Caki2 (cell line): ENCODE data around the gene PPP1CC. TPM values are rescaled to one million over a fixed set of nuclear protein-coding genes. Genes with fewer than 3 reads are reported as not detected.
"Not testable (repeated sequence)": the region's sequence is repeated elsewhere in the genome, so short reads cannot be mapped to it uniquely, and the experiment has no call there.

Experiments
- DNase-seq: peaks from one replicate; pipeline ENCODE4 v3.0.0-alpha.2; 2015; ENCODE audit warnings: low read depth
- in situ Hi-C: cut with HindIII; loops from 2 replicates; pipeline ENCODE4 v1.10.0; 2016; ENCODE audit warnings: low sequenced_read_pairs, low pct_unique_long_range_greater_than_20kb, mixed read lengths
- total RNA-seq: library from RNA; depleted of rRNA; stranded (reverse); fragments of >200 nt; shearing (Covaris generic); gene quantifications from 2 replicates; pipeline ENCODE4 v1.2.3, GENCODE V29; 2014; ENCODE audit warnings: low replicate concordance

Gene PPP1CC
- total RNA-seq, 1 experiment from 2014 or later, result 44.9 TPM

DNA sequence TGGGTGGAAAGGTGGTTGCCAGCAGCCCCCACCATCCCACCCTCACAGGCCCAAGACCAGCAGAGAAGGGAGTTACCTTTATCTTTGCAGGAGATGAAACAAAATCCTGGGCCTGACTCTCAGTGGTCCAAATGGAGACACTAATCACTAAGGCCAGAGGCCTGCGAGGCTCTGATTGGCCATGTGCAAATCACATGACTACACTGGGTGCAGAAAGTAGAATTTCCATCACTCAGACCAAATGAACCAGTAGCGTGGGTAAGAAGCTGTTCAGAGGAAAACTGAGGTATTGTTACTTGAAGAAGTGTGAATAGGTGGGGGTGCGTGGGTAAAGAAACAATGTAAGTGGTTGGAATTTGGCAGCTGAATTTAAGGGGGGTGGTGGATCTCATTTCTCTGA lies 20.2 kb upstream of the PPP1CC start:
- no peak for DNase-seq
- in situ Hi-C loops, result no loop called here

DNA sequence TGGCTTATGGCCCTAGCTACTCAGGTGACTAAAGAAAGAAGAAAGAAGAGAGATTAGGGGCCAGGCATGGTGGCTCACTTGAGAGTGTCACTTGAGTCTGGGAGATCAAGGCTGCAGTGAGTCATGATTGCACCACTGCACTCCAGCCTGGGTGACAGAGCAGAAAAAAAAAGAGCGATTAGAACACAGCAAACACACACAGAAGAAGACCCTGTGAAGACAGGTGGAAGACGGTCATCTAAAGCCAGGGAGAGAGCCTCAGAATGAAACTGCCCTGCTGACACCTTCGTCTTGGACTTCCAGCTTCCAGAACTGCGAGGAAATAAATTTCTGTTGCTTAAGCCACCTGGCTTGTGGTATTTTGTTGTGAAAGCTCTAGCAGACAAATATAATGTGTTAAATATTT lies 17.5 kb upstream of the PPP1CC start:
- DNase-seq, result no peak
- in situ Hi-C loops, result no loop called here

DNA sequence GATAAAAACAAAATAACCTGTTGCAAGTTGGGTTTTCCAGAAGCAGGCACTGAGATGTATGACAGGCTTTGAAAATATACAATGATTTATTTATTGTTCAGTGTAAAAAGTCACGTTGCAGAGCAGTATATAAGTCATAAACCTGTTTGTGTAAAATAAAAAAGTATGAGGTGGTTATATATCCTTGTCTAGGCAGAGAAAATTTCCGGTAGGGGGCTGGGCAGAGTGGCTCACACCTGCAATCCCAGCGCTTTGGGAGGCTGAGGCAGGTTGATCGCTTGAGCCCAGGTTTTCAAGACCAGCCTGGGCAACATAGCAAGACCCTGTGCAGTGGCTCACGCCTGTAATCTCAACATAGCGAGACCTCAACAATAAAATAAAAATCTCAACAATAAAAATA lies 16.2 kb upstream of the PPP1CC start:
- in situ Hi-C loops, result no loop called here

DNA sequence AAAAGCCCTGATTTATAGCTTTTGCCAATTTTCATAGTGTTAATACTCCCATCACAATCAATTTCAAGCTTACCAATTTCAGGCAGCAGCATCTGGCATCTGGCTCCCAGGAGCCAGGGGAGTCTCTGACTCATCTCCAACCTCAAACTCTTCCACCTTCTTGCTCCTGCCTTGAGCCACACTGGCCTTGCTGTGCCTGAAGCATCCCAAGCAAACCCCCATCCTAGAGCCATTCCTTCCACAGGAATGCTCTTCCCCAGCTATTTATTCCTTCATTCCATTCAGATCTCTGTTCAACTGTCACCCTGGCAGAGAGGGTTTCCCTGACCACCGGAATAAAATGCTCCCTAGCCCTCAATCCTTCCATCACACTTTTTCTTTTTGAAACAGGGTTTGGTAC lies 13.9 kb upstream of the PPP1CC start:
- DNase-seq, result no peak
- in situ Hi-C loops, result no loop called here

More for the DNA sequence above, 16.2 kb upstream of the PPP1CC start:
- DNase-seq, result no peak

DNA sequence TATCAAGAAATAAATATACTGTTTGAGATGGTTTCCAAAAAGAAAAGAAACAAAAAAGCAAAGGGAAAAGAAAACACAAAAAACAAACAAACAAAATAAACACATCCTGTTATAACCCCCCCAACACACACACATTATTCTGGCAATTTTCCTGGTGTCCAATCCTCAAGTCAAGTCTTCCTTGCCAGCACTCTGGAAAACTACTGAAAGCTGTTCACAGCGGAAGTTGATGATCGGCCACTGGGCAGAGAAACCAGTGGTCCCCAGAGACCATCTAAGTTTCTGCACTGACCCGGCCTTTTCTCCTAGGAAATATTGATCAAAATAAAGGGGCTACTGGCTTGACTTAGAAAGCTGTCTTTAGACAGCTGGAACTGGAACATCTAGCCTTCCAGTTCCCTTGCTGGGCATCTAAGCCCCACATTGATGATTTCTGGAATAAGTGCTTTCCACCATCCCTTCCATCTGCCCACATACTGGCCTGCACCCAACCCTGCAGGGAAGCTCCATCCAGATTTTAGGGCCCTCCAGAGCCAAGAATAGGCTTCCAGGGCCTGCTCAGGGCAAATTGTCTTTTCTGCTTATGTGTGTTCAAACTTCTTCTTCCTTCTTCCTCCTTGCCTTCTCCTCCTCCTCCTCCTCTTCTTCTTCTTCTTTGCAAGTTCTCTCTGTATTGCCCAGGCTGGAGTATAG lies 11.6 kb upstream of the PPP1CC start:
- in situ Hi-C loops, result no loop called here
- no peak for DNase-seq

DNA sequence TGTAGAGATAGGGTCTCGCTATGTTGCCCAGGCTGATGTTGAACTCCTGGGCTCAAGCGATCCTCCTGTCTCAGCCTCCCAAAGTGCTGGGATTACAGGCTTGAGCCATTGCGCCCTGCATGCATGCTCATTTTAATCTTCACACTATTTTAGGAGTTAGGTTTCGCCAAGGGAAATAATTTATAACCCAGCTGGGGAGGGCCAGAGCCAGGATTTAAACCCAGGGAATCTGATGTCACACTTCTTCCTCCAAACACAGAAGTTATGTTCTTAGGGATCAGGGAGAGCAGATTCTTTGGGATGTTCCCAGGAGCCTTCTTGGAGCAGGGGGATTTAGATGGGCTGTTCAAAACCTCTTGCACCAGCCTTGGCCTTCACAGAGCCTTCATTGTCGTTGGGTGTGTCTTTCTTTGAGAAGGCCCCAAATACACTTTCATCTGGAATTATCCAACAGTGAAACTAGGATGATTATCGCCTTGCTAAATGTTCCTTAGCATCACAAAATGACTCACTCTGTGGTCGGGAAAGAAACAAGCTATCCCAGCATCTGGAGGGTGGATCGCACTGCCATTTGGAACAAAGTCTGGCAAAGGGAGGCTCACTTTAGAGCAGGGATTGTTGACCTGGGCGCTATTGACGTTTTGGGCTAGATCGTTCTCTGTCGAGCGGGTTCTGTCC lies 8.2 kb upstream of the PPP1CC start:
- no peak for DNase-seq
- in situ Hi-C loops, result no loop called here

DNA sequence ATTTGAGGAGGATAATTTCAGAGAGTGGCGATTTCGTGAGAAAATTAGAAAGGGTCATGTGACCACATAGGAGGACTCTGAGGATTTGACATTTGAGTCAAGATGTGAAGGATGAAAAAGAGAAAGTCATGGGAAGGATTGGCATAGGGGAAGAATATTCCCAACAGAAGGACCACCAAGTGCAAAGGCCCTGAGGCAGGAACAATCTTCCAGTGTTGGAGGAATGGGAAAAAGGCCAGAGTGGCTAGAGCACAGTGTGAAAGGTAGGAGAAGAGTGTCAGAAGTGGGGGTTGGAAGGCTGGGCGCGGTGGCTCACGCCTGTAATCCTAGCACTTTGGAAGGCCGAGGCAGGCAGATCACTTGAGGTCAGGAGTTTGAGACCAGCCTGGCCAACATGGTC lies 3.9 kb upstream of the PPP1CC start:
- in situ Hi-C loops, result no loop called here
- DNase-seq, result no peak

DNA sequence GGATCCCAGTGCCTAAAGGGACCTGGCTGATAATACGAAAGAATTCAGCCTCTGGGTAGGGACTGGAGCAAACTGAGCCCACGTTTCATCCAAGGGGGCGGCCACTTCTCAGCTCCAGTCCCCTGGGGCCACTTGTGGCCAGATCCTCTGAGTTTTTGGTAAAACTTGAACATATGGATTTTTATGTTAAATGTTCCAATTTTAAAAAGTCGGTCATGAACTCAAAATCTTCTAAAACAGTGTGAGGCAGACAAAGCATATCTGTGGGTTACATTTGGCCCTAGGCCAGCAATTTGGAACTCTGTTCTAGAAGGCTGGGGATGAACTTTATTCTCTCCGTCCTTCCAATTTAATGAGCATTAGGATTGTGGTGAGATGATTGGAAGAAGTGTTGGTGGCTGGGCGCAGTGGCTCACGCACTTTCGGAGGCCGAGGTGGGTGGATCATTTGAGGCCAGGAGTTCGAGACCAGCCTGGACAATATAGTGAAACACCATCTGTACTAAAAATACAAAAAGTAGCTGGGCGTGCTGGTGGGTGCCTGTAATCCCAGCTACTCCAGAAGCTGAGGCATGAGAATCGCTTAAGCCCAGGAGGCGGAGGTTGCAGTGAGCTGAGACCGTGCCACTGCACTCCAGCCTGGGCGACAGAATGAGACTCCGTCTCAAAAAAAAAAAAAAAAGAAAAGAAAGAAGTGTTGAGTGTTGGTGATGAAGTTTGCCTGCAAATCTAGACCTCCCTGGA lies 3.0 kb upstream of the PPP1CC start:
- in situ Hi-C loops, result no loop called here
- DNase-seq, result no peak

DNA sequence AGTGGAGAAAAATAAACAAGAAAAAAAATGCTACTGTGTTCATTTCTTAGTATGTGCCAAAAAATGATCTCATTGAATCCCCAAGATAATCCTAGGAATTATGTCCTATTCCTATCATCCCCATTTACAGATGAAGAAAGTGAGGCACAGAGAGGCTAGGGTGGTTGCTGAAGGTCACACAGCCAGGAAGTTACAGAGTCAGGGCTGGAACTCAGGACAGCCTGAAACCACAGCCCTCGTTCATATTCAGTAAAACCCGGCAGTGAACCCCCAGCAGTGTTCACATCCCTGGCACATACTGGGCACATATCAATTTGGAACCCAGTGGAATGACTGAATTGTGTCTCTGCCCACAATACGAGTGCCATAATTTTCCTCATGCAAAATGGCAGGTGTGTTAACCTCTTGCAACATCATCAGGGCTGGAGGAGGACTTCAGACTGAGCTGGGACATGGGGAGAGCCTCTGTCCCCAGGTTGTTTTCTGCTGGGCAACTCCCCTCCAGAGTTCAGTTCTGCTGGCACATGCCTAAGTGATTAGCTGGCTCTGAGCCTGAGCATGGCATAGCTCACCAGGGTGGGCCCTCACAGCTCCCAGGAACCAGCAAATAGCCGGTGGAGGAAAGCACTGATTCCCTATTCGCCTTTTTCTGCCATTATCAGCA lies 2.0 kb upstream of the PPP1CC start:
- in situ Hi-C loops, result no loop called here
- peak; percentile 26 for DNase-seq

DNA sequence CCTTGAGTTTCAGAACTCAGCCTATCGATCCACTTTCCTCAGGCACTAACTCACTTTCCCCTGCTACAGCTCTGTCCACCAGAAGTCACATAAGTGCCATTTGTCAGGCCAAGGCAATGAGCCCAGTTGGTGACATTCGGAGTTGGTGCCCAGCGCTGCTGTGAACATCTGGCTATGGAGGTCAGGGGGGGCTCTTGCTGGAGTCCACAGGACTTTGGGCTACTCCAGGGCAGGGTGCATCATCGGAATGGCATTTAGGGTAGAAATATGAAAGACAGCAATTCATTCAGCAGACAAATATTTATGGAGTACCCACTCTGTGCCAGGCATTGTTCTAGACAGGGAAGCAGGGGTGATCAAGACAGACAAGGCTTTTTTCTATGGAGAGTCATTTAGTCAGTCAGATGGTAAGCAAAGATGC lies 1.5 kb upstream of the PPP1CC start:
- in situ Hi-C loops, result no loop called here
- DNase-seq, result no peak

DNA sequence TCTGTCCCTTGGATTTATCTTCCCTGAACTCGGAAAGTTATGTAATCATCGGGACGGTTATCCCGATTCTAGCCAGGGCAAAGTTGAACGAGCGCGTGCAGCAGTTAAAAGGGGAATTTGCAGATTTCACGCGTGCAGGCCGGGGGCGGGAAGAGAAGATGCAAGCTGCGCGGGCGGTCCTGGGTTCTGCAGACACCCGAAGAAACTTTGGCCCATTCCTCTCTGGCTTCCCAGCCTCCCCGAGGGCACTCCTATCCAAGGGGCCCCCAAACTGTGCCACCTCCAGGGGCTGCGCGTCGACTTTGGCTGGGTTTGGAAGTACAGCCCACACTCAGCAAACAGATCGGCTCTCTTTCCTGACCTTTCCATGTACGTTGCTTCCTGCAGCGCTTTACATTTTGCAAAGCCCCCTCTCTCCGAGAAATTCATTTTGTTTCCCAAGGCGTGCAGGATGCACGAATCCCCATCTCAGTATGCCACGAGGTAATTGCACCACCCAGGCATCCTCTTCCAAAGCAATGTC lies 941 bp upstream of the PPP1CC start:
- in situ Hi-C loops, result no loop called here
- DNase-seq, result no peak

DNA sequence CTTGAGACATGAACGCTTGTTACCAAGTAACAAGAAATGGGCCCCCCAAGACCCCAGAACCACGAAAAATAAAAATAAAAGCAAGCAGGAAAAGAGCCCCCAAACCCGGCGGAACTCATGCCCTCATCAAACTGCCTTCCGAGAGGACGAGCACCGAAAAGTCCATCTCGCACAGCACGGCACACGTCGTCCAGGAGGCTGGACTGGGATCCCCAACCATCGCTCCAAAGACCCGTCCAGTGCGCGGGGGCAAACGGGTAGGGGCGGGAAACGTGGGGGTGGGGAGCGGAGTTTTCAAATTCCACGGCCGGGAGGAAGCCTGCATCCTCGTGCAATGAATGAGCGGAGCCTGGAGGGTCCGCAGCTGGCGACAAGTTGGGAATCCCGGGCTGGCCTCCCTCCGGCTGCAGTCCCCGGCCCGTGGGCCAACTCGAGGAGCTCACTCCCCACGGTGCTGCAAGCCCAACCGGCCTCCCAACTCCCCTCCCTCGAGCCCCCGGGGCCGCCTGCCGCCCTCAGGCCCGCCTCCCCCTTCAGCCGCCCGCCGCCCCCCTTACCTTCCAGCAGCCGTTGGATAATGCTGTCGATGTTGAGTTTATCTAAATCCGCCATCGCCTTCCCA lies 484 bp downstream of the PPP1CC start:
- in situ Hi-C loops, result no loop called here
- DNase-seq, result no peak

DNA sequence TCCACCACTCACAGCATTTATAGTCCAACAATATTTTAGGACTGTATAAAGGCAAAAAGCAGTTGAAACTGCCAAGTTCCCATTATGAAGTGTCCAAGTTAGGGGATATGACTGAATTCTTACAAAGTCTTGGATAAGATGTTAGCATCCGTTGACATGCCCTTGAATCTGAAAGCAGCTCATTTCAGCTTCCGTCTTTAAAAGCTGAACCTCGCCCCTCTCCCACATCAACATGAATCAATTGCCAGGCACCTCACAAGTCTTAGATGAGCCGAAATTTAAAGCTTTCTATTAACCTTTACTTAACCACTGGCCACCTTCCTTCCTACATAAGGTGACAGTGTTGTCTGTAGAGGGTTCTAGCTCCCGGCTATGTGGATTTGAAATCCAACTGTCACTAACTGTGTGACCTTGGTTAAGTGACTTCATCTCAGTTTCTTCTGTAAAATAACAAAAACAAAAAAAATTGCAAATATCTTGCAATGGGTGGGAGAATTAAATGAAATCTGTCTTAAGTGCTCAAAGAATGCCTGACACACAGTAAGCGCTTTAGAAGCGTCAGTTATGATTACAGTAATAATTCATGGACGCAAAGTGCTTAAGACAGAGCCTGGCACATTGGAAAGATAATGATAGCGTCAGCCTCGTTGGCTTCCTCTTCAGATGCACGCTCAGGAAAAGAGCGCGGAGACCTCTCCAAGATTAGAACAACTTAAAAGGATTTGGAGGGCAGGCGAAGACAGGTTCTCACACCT lies 1.2 kb downstream of the PPP1CC start:
- in situ Hi-C loops, result no loop called here
- no peak for DNase-seq

DNA sequence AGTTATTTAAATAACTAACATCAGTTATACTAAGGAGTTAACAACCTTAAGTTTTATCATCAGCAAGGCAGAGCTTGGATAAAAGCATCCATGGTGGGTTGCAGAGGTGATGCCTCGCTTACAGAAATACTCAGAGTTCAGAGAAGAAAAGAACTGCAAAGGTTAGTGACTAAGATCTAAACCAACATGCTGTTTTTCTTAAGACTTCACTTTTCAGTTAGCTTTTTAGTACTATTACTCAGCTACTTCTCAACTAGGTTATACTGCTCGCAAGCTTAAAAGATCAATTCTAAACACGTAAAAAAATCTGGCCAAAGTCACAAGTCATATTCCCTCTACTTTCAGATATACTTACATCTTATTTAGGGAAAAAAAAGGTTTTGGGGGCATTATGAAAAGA lies 2.8 kb downstream of the PPP1CC start:
- in situ Hi-C loops, result no loop called here
- no peak for DNase-seq

DNA sequence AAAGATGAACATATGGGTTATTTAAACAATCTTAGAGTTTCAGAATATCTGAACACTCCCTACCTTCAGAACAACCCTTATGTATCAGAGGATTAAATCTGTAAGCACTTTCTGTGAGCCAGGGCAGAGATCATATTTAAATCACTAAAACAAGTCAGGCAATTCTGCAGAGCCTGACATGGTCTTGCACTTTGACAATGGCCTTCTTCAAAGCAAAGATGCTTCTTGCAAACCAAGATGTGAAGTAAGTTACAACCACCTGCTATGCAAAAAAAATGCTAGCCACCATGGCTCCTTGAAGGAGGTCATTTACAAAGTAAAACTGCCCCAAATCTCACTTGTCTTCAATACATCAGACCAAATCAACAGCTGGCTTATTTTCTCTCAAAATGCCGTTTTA lies 3.2 kb downstream of the PPP1CC start:
- DNase-seq, result no peak
- in situ Hi-C loops, result no loop called here

DNA sequence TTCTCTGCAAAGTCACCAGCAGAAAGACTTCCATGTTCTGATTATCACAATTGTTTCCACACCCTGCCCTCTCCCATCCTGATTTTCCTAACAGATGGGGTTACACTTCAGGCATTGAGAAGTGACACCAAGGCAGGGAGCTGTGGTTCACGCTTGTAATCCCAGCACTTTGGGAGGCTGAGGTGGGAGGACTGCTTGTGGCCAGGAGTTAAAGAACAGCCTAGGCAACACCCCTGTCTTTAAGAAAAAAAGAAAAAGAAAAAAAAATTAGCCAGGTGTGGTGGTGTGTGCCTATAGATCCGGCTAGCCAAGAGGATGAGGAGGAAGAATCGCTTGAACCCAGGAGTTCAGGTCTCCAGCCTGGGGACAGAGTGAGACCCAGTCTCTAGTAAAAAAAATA lies 5.2 kb downstream of the PPP1CC start:
- DNase-seq, result no peak
- in situ Hi-C loops, result no loop called here

DNA sequence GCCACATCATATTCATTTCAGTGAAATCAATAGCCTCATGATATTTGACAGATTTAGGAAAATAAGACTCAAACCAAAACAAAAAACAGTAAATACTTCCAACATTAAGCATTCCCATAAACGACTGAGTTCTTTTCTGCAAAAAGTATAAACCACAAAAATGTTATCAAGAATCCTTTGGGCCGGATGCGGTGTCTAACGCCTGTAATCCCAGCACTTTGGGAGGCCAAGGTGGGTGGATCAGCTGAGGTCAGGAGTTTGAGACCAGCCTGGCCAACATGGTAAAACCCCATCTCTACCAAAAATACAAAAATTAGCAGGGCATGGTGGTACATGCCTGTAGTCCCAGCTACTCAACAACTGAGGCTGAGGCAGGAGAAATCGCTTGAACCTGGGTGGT lies 5.7 kb downstream of the PPP1CC start:
- DNase-seq, in situ Hi-C loops: not testable (repeated sequence)

DNA sequence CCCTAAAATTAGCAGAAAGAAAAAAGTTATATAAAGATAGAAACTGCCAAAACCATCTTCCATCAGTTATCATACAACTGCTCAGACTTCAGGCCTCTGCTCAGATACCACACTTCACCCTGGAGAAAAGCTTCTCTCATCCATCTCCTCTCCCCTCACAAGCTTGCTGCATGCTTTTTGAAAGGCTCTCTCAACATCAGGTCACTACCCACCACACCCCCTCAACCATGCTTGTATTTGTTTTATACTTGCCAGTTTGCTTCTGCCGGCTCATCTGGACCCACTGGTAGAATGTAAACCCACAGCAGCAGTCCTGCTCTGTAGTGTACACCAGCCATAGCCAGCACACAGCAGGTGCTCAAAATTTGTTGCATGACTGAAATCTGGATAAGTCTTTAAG lies 8.8 kb downstream of the PPP1CC start:
- in situ Hi-C loops, result no loop called here
- no peak for DNase-seq
